MG63 (cell line): Measurements from ENCODE around the gene CCDC85B. TPM values are rescaled to one million over a fixed set of nuclear protein-coding genes. Genes with fewer than 3 reads are reported as not detected.
"Not testable (repeated sequence)": the region's sequence is repeated elsewhere in the genome, so short reads cannot be mapped to it uniquely, and the experiment has no call there.

Experiments
- DNase-seq: peaks from one replicate; pipeline ENCODE4 v3.0.0-alpha.2; 2020
- H3K27me3 ChIP-seq: fragments of 250-450 bp; sonication (Bioruptor Pico); 2 replicates; pipeline ENCODE4 v1.5.1; 2020; ENCODE audit warnings: mild to moderate bottlenecking, moderate library complexity
- H3K36me3 ChIP-seq: fragments of 250-450 bp; sonication (Bioruptor Pico); 2 replicates; pipeline ENCODE4 v1.5.1; 2020; ENCODE audit warnings: mild to moderate bottlenecking, moderate library complexity
- H3K4me3 ChIP-seq: fragments of 250-450 bp; sonication (Bioruptor Pico); 2 replicates; pipeline ENCODE4 v1.5.1; 2020; ENCODE audit warnings: mild to moderate bottlenecking, moderate library complexity
- H3K9me3 ChIP-seq: fragments of 250-450 bp; sonication (Bioruptor Pico); 2 replicates; pipeline ENCODE4 v1.5.1; 2020; ENCODE audit warnings: mild to moderate bottlenecking, moderate library complexity
- total RNA-seq: library from RNA; depleted of rRNA; stranded (reverse); fragments of >200 nt; shearing (Covaris generic); gene quantifications from 2 replicates; pipeline ENCODE4 v1.2.3, GENCODE V29; 2014; ENCODE audit warnings: low replicate concordance

CCDC85B gene
- total RNA-seq, 1 experiment from 2014 or later: 131 TPM

- Histone ChIP-seq H3K36me3 (peaks cover 62% of the 10 kb centered on the region), H3K4me3 (peak overlapping the region; percentile 91), H3K9me3 (no peaks in the 10 kb centered on the region), H3K27me3 (no peaks in the 10 kb centered on the region)
- peak; percentile 90 for DNase-seq
These were observed 1.0 kb downstream of the CCDC85B start for GRCh38 chr11:65891219-65892136.

- not testable (repeated sequence) for H3K27me3 ChIP-seq, H3K9me3 ChIP-seq
- Histone ChIP-seq H3K36me3 (peaks cover 62% of the 10 kb centered on the region), H3K4me3 (peak overlapping the region; percentile 91)
- peak; percentile 41 for DNase-seq
These were observed 1.7 kb downstream of the CCDC85B start for GRCh38 chr11:65892137-65892540.

- Histone ChIP-seq H3K36me3 (peaks cover 62% of the 10 kb centered on the region), H3K27me3 (no peaks in the 10 kb centered on the region), H3K4me3 (peak overlapping the region; percentile 91), H3K9me3 (no peaks in the 10 kb centered on the region)
- no peak for DNase-seq
These were observed 2.3 kb downstream of the CCDC85B start for GRCh38 chr11:65892661-65893317.

- no peak for DNase-seq
- Histone ChIP-seq H3K9me3 (no peaks in the 10 kb centered on the region), H3K4me3 (no peak overlapping the region), H3K27me3 (no peaks in the 10 kb centered on the region), H3K36me3 (peaks cover 72% of the 10 kb centered on the region)
These were observed 3.6 kb downstream of the CCDC85B start for GRCh38 chr11:65894034-65894591.

- Histone ChIP-seq H3K27me3 (no peaks in the 10 kb centered on the region), H3K4me3 (peak overlapping the region; percentile 98; the same call in 1 of the 2 replicates), H3K9me3 (no peaks in the 10 kb centered on the region), H3K36me3 (peaks cover 79% of the 10 kb centered on the region)
- no peak for DNase-seq
These were observed 5.1 kb downstream of the CCDC85B start for GRCh38 chr11:65895482-65895981.

GRCh38 chr11:65896034-65896999 is 5.8 kb downstream of the CCDC85B start:
- Histone ChIP-seq H3K27me3 (no peaks in the 10 kb centered on the region), H3K9me3 (no peaks in the 10 kb centered on the region), H3K36me3 (peaks cover 77% of the 10 kb centered on the region), H3K4me3 (peak overlapping the region; percentile 98)
- no peak for DNase-seq

- Histone ChIP-seq H3K27me3 (no peaks in the 10 kb centered on the region), H3K4me3 (peak overlapping the region; percentile 98), H3K9me3 (no peaks in the 10 kb centered on the region), H3K36me3 (peaks cover 70% of the 10 kb centered on the region)
- no peak for DNase-seq
These were observed 6.6 kb downstream of the CCDC85B start for GRCh38 chr11:65897020-65897471.

GRCh38 chr11:65898656-65899355 is 8.3 kb downstream of the CCDC85B start:
- no peaks in the 10 kb centered on the region for H3K9me3 ChIP-seq
- no peak for DNase-seq
- H3K4me3 ChIP-seq: peak overlapping the region; percentile 98
- no peaks in the 10 kb centered on the region for H3K27me3 ChIP-seq
- peaks cover 54% of the 10 kb centered on the region for H3K36me3 ChIP-seq

GRCh38 chr11:65899356-65900124 is 9.1 kb downstream of the CCDC85B start:
- DNase-seq: peak; percentile 92
- H3K9me3 ChIP-seq: no peaks in the 10 kb centered on the region
- H3K36me3 ChIP-seq: peaks cover 47% of the 10 kb centered on the region
- no peaks in the 10 kb centered on the region for H3K27me3 ChIP-seq
- peak overlapping the region; percentile 98 for H3K4me3 ChIP-seq

- Histone ChIP-seq H3K9me3 (no peaks in the 10 kb centered on the region), H3K4me3 (peak within 1 kb of the TSS; percentile 98), H3K36me3 (peaks cover 41% of the 10 kb centered on the region), H3K27me3 (no peaks in the 10 kb centered on the region)
- DNase-seq: peak; percentile 98
These were observed 9.8 kb downstream of the CCDC85B start, which contains the start of gene FOSL1 for GRCh38 chr11:65900125-65900898. TSS of gene FOSL1 (minus strand) at chr11:65900388. CDS start at chr11:65900339, 49 bp downstream.

GRCh38 chr11:65900899-65901180 is 10.4 kb downstream of the CCDC85B start:
- H3K9me3 ChIP-seq: no peaks in the 10 kb centered on the region
- no peak overlapping the region for H3K4me3 ChIP-seq
- H3K36me3 ChIP-seq: peaks cover 36% of the 10 kb centered on the region
- H3K27me3 ChIP-seq: no peaks in the 10 kb centered on the region
- DNase-seq: no peak

- Histone ChIP-seq H3K36me3 (peaks cover 16% of the 10 kb centered on the region), H3K27me3 (no peaks in the 10 kb centered on the region), H3K4me3 (no peak overlapping the region), H3K9me3 (no peaks in the 10 kb centered on the region)
- peak; percentile 91 for DNase-seq
These were observed 12.6 kb downstream of the CCDC85B start for GRCh38 chr11:65903068-65903481.

- H3K9me3 ChIP-seq: no peaks in the 10 kb centered on the region
- peaks cover 10% of the 10 kb centered on the region for H3K36me3 ChIP-seq
- DNase-seq: no peak
- no peaks in the 10 kb centered on the region for H3K27me3 ChIP-seq
- no peak overlapping the region for H3K4me3 ChIP-seq
These were observed 13.2 kb downstream of the CCDC85B start for GRCh38 chr11:65903715-65904114.

- no peaks in the 10 kb centered on the region for H3K27me3 ChIP-seq
- no peak overlapping the region for H3K4me3 ChIP-seq
- no peaks in the 10 kb centered on the region for H3K9me3 ChIP-seq
- H3K36me3 ChIP-seq: no peaks in the 10 kb centered on the region
- no peak for DNase-seq
These were observed 16.1 kb downstream of the CCDC85B start for GRCh38 chr11:65906602-65907001.
